Stimulated activated CD8-positive, alpha-beta memory T cell treated with anti-CD3 and anti-CD28 coated beads, Interleukin-4, amount 100 ng/mL, for 4 hours (primary cell): ENCODE data around the gene ERICH6B.
"Not testable (repeated sequence)": the region's sequence is repeated elsewhere in the genome, so short reads cannot be mapped to it uniquely, and the experiment has no call there.

Experiments
- DNase-seq, 2 donors: peaks; one replicate each; pipeline ENCODE4 v3.0.0-alpha.2; 2020; ENCODE audit warnings: low read depth in 2 of 2, low spot score in 1 of 2

ERICH6B gene

GRCh38 chr13:45615501-45616101 is at the start of gene ERICH6B:
TSS of gene ERICH6B (minus strand) at chr13:45615739. CDS start at chr13:45597005, 18,734 bp downstream.
- no peak for DNase-seq

GRCh38 chr13:45662903-45663302 is 47.4 kb upstream of the ERICH6B start:
- not testable (repeated sequence) for DNase-seq

GRCh38 chr13:45662162-45662561 is 46.6 kb upstream of the ERICH6B start:
- no peak for DNase-seq

GRCh38 chr13:45660458-45660857 is 44.9 kb upstream of the ERICH6B start:
- DNase-seq: not testable (repeated sequence)

GRCh38 chr13:45659536-45659935 is 44.0 kb upstream of the ERICH6B start:
- no peak for DNase-seq

GRCh38 chr13:45658586-45659235 is 43.2 kb upstream of the ERICH6B start:
- no peak for DNase-seq

- DNase-seq: no peak
Observed at GRCh38 chr13:45654633-45655349, 39.3 kb upstream of the ERICH6B start.

GRCh38 chr13:45645263-45645662 is 29.7 kb upstream of the ERICH6B start:
- DNase-seq: not testable (repeated sequence)

GRCh38 chr13:45642159-45642558 is 26.6 kb upstream of the ERICH6B start:
- not testable (repeated sequence) for DNase-seq

GRCh38 chr13:45635291-45635690 is 19.8 kb upstream of the ERICH6B start:
- DNase-seq: not testable (repeated sequence)

GRCh38 chr13:45630791-45631190 is 15.3 kb upstream of the ERICH6B start:
- no peak for DNase-seq

- no peak for DNase-seq
Observed at GRCh38 chr13:45629940-45630339, 14.4 kb upstream of the ERICH6B start.

GRCh38 chr13:45628094-45628493 is 12.6 kb upstream of the ERICH6B start:
- no peak for DNase-seq

GRCh38 chr13:45627656-45628055 is 12.1 kb upstream of the ERICH6B start:
- DNase-seq: no peak

- DNase-seq: no peak
Observed at GRCh38 chr13:45626731-45627374, 11.3 kb upstream of the ERICH6B start.

- no peak for DNase-seq
Observed at GRCh38 chr13:45623516-45624090, 8.1 kb upstream of the ERICH6B start.

- no peak for DNase-seq
Observed at GRCh38 chr13:45621950-45622349, 6.4 kb upstream of the ERICH6B start.

GRCh38 chr13:45607931-45608330 is 7.6 kb downstream of the ERICH6B start:
- DNase-seq: no peak

GRCh38 chr13:45604892-45605291 is 10.6 kb downstream of the ERICH6B start:
- no peak for DNase-seq

- DNase-seq: no peak
Observed at GRCh38 chr13:45603338-45603737, 12.2 kb downstream of the ERICH6B start.
